Retinal pigment epithelial cell (primary cell): ENCODE results near the gene RAP2C.
A peak's percentile ranks its signal among the peaks of the same experiment; 100 is the strongest.

Source experiments
- DNase-seq: peaks from one replicate; pipeline ENCODE4 v3.0.0-alpha.2; 2010; ENCODE audit warnings: low read depth
- H3K4me3 ChIP-seq: 2 replicates; pipeline ENCODE4 v1.5.1; 2011; ENCODE audit warnings: mild to moderate bottlenecking, low read length, control low read depth, moderate library complexity
- CTCF ChIP-seq: conservative IDR thresholded peaks from 2 replicates; pipeline ENCODE4 v1.5.1; 2011; ENCODE audit warnings: low read depth, low read length, control low read depth, inconsistent platforms

RAP2C gene

DNA sequence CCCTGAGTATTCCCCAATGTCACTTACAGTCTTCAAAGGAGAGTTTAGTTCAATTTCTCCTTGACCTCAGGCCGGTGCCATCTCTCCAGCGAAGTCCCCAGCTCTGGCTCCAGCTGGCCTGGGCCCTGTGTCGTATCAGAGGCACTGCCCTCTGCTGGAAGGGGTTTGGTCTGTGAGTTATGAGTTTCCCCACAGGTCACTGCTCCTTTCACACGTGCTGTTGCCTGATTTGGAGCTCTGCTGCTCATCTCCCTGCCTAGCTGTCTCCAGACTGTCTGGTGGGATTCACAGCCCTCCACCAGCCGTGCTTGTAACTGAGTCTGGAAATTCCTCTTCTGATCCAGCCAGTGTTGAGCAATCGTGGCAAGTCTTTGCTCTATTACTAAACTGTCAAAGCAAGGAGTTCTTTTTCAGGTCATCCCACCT lies at the start of gene RAP2C:
TSS of gene RAP2C (minus strand) at position 105 of the 426 bp plus-strand sequence. CDS start 2,179 bp downstream, outside the sequence.
- no peak for DNase-seq
- peak within 1 kb of the TSS; percentile 62 for H3K4me3 ChIP-seq
- TF ChIP-seq CTCF = peak; percentile 62

- DNase-seq = no peak
- TF ChIP-seq CTCF = no peak
- no peak overlapping the region for H3K4me3 ChIP-seq
These were observed 48.1 kb upstream of the RAP2C start for GRCh38 chrX:132267392-132267791.

GRCh38 chrX:132266583-132267355 lies 47.5 kb upstream of the RAP2C start:
- DNase-seq = no peak
- TF ChIP-seq CTCF = no peak
- H3K4me3 ChIP-seq = no peak overlapping the region

- no peak overlapping the region for H3K4me3 ChIP-seq
- DNase-seq = no peak
- TF ChIP-seq CTCF = no peak
These were observed 43.9 kb upstream of the RAP2C start for GRCh38 chrX:132263127-132263526.

- no peak for DNase-seq
- no peak for TF ChIP-seq CTCF
These were observed 39.3 kb upstream of the RAP2C start for GRCh38 chrX:132258509-132258908.

GRCh38 chrX:132257116-132257515 lies 37.9 kb upstream of the RAP2C start:
- TF ChIP-seq CTCF = no peak
- no peak for DNase-seq
- H3K4me3 ChIP-seq = no peak overlapping the region

More at GRCh38 chrX:132258509-132258908, 39.3 kb upstream of the RAP2C start:
- no peak overlapping the region for H3K4me3 ChIP-seq

- no peak for TF ChIP-seq CTCF
- H3K4me3 ChIP-seq = no peak overlapping the region
- DNase-seq = no peak
These were observed 16.9 kb upstream of the RAP2C start for GRCh38 chrX:132236121-132236520.
